Measurements from ENCODE around the gene KCNG4. TPM values are rescaled to one million over a fixed set of nuclear protein-coding genes. Genes with fewer than 3 reads are reported as not detected.

Gene KCNG4
- total RNA-seq, 1 donor from 2014 or later: not detected

DNA sequence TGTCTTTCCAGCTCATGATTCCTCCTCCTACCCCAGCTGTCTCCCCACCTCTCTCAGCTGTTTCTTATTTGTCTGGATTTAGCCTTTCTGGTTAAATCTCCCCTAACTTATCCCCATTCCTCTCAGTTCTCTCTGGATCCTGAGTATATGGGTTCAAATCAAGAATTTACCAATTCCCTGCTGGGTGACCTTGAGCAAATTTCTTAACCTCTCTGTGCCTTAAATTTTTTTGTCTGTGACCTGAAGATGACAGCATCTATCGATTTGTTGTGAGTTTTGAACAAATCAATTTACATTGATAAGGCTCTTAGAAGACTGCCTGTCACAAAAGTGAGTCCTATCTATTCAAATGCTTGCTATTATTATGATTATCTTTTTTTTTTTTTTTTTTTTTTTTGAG lies 2.0 kb upstream of the KCNG4 start:
- DNase-seq (ENCODE audit: low spot score) (no peak), ATAC-seq (no peak)
- intact Hi-C loops (cut with DNase I): no loop called here

DNA sequence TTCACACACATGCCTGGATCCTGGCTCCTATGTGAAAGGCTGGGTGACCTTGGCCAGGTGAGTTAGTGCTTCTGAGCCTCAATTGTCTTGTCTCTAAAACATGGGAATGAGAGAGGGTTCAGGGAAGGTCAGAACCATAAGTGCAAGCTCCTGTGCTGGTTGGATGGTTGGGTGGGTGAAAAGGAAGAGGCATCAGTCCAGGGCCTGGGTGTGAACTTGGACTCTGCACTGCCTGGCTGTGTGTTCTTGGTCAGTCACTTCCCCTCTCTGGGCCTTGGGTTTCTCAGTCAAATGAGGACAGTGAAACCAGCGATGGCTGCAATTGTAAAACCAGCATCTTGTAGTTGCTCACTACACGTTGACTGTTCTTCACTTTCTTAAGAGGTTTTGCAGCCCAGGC lies 643 bp upstream of the KCNG4 start:
- no peak for DNase-seq (ENCODE audit: low spot score)
- no peak for ATAC-seq

DNA sequence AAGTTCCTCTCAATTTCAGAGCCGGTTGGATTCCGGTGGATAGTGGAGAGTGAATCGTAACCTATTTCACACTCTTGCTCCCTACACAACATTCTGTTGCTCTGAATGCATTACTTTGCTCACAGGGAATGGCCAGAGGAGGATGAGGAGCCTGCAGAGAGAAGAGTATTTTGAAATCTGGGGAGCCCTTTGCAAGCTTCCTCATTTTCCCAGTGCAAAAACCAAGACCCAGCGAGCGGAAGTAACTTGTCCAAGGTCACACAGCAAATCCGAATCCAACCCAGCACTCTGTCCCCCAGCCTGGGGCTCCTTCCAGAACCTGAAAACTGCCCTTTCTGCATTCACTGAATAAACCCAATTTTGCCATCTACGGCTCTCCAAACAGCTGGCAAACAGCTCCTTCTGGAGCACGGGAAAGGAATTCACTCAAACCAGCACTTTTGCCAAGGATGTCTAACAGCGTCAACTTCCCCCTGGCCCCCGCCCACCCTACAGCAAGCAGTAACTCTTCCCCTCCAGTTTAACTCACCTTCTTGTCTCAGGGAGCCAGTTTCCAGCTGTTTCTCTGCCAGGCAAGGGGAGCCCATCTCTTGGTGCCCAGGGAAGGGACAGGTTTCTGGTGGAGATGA lies 557 bp downstream of the KCNG4 start:
- no peak for DNase-seq (ENCODE audit: low spot score)
- intact Hi-C loops (cut with DNase I): no loop called here
- ATAC-seq: no peak

More for the DNA sequence above, 643 bp upstream of the KCNG4 start:
- intact Hi-C loops (cut with DNase I): no loop called here

DNA sequence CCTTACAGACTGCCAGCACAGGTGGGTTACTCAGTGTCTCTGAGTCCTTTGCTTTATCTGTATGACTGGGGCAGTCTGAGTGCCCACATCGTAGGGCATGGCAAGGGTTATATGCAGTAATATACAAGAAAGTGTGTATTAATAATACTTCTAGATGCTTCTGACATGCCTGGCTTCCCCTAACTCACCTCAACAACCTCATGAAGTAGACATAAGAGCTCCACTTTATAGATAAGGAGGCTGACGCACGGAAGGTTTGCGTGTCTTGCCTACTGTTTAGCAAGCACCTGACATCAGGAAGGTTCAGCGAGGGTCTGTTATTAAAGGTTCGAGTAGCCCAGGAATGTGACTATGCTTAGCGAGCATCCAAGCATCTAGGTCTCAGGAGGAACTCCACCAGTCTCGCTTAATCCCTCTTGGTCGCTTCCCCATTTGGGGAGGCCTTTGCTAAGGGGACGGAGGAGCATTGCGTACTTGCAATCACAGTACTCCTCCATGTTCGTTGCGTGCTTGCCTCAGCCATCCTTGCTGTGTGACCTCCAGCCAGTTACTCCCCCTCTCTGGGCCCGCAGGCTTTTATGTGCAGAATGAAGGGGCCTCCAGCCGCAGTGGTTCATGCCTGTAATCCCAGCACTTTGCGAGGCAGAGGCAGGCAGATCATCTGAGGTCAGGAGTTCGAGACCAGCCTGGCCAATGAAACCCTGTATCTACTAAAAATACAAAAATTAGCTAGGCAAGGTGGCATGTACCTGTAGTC lies 1.6 kb downstream of the KCNG4 start:
- no peak for ATAC-seq
- intact Hi-C loops (cut with DNase I): no loop called here
- DNase-seq (ENCODE audit: low spot score): no peak

DNA sequence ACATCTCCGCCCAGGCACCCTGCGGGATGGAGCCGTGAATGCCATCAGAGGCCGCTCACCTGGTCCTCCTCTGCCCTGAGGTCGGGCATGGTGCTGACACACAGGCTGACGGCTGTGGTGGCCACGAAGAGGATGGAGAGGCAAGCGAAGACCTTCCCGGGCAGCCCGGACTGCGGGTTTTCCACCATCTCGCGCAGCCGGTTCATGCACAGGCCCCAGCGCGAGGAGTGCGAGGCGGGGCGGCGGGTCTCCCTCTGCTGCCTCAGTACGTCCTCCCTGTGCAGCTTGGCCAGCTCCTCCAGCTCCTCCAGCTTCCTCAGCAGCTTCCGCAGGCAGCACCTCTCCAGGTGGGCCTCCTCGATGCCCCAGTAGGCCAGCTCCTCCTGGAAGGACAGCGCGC lies 3.1 kb downstream of the KCNG4 start:
- DNase-seq (ENCODE audit: low spot score) (no peak), ATAC-seq (no peak)
- intact Hi-C loops (cut with DNase I): no loop called here

DNA sequence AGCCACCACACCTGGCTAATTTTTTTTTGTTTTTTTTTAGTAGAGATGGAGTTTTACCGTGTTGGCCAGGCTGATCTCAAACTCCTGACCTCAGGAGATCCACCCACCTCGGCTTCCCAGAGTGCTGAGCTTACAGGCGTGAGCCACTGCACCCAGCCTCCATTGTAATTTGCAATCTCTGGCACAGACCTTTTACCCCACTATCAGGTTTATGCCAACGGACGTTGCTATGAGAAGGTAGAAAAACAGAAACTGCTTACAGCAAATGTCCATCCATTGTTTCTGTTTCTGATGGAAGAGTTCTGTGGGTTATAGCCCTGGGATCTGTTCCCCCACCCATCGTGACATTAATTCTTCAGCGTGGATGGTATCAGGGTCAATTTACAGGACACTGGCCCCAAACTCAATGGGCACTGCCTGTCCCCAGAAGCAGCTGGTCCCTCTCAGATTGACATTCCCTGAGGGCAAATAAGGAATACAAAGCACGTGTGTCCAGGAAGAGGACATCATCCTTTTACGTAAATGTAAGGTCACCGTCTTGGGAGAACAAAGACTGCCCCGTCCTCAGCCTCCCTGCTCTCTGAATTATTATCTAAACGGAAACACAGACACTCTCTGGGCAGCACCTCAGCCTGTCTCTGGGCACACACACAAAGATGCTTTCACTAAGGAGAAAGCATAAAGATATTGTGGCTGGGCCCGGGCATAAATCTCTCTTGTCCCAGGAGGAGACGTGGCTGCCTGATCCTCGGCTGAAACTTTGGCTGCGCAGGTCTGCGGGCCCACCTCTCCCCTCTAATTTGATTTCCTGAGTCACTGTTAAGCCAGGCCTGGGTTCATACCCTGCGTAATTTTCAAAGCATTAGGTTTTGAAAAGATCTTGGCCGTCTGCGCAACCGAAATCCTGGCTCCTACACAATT lies 5.2 kb downstream of the KCNG4 start:
- DNase-seq (ENCODE audit: low spot score) (no peak), ATAC-seq (peak; percentile 85)
- intact Hi-C loops (cut with DNase I): no loop called here

DNA sequence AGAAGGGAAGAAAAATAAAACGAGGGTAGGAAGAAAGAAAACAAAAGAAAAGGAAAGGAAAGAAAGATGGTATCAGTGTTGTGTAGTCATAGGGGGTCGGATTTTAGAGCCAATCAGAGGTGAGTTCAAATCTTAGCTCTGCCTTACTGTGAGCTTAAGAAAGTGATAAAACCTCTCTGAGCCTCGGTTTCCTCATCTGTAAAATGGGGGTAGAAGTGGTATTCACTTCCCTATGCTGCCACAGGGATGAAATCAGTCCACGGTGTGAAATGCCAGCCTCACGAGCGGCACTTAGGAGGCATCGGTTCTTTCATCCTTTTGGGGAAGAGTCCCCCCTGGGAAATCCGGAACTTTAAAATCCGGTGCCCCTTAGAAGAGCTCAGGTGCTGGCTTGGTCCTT lies 6.1 kb downstream of the KCNG4 start:
- no peak for DNase-seq (ENCODE audit: low spot score)
- intact Hi-C loops (cut with DNase I): no loop called here
- no peak for ATAC-seq

DNA sequence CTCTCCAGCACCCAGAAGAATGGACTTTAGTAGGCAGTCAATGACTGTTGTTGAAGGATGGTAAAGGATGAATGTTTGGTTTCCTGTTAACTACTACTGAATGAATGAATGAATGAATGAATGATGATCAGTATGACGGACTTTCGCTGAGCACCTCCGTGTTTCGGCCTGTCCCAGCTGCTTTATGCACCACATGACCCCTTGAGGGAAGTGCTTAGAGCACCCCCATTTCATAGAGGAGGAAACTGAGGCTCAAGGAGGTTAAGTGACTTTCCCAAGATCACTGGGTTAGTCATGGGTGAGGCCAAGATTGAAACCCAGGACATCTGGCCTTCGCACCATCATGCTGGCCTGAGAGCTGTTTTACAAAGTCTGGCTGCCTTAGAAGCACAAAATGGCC lies 6.8 kb downstream of the KCNG4 start:
- ATAC-seq: no peak
- intact Hi-C loops (cut with DNase I): no loop called here
- DNase-seq (ENCODE audit: low spot score): no peak

DNA sequence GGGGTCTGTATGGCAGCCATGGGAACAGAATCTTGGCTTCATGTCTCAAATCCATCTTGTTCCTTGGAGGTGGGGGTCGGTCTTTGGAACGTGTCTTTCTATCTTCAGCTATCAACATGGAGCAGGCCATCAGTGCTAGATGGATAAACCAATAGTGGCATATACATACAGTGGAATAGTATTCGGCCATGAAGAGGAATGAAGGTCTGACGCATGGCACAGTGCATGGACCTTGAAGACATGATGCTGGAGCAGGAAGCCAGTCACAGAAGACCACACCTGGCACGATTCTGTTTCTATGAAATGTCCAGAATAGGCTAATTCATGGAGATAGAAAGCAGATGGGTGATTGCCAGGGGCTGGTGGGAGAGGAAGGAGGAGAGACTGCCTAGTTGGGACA lies 7.8 kb downstream of the KCNG4 start:
- ATAC-seq: no peak
- intact Hi-C loops (cut with DNase I): no loop called here
- DNase-seq (ENCODE audit: low spot score): no peak

DNA sequence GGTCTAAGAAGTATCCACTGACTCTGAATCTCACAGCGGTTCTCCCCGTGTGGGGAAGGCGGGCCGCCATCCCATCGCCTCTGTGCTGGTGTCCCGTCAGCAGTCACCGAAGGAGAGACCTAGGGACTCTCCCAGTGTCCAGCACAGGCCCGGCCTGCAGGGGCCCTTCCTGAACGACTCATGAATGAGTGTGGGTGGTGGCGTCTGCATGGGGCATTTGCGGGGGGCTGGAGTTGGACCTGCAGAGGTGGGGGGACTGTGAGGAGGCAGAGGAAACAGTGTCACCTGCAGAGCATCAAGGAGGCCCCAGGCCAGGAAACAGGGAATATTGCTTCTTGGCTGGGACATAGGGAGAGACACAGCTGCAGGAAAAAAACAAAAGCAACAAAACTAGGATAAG lies 10.3 kb downstream of the KCNG4 start:
- ATAC-seq (peak; percentile 23), DNase-seq (ENCODE audit: low spot score) (no peak)
- intact Hi-C loops (cut with DNase I): no loop called here

DNA sequence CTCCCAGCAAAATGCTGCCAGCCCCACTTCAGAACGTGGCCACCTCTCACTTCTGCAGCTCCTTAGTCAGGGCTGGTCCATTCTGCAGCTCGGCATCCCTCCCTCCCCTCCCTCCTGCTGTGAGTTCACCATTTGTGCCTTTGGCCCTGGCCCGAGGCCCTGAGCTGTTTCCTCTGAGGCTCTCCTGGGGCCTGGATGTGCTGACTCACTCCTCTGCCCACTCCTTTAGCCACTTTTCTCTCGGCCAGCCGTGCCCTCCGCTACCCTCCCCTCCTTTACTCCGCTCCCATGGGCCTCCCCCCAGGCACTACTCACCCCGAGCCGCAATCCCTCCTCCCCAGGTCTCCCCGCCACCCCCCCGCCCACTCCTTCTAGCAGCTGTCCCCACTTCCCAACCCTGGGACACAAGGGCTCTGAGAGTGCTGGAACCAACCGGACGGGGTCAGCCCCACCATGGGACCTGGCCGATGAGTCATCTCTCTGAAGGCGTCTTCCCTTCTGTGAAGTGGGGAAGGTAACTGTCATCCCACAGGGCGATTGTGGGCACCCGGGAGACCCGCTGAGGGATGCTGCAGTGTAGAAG lies 11.5 kb downstream of the KCNG4 start:
- DNase-seq (ENCODE audit: low spot score) (peak; percentile 87), ATAC-seq (peak; percentile 94)
- intact Hi-C loops (cut with DNase I): no loop called here

DNA sequence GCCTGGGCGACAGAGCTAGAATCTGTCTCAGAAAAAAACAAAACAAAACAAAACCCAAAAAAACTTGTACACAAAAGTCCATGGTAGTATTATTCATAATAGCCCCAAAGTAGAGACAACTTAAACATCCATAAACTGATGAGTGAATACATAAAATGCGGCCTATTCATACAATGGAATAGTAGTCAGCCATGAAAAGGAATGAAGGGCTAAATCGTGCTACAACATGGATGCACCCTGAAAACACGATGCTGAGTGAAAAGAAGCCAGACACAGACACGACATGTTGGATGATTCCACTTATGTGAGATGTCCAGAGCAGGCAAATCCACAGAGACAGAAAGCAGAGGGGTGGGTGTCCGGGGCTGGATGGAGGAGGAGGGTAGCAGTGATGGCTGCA lies 12.3 kb downstream of the KCNG4 start:
- intact Hi-C loops (cut with DNase I): no loop called here
- DNase-seq (ENCODE audit: low spot score): no peak
- no peak for ATAC-seq

DNA sequence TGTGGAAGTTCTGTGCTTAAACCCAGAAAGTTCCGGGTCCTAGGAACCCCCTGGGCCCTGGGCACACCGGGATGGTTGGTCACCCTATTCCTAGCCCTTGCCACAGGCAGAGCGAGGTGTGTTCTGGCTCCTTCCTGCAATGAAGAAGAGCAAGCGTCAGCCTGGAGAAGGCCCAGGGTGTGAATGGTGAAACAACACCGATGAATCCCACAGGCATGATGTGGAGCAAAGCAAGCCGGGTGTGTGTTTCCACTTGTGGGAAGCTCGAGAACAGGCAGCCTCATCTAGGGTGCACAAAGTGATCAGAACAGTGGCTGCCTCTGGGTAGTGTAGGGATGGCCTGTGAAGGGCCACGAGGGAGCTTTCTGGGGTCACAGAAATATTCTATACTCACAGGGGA lies 13.8 kb downstream of the KCNG4 start:
- DNase-seq (ENCODE audit: low spot score): no peak
- intact Hi-C loops (cut with DNase I): no loop called here
- no peak for ATAC-seq

DNA sequence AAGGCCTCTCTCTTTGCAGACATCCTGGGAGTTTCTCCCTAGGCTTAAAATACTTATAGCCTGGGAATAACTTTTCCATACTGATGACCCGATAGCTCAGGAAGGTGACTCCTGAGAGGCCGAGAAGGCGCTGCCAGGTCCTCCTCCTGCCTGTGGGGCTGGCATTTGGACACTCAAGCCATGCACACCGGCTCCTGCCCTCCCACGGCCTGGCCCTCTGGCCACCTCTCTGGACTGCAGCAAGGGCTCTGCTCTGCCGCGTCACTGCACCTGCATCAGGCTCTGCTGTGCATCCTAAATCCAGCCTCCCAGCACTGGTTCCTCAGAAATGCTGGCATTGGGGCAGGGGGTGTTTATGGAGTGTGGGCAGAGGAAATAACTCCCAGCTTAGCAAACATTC lies 14.2 kb downstream of the KCNG4 start:
- intact Hi-C loops (cut with DNase I): no loop called here

DNA sequence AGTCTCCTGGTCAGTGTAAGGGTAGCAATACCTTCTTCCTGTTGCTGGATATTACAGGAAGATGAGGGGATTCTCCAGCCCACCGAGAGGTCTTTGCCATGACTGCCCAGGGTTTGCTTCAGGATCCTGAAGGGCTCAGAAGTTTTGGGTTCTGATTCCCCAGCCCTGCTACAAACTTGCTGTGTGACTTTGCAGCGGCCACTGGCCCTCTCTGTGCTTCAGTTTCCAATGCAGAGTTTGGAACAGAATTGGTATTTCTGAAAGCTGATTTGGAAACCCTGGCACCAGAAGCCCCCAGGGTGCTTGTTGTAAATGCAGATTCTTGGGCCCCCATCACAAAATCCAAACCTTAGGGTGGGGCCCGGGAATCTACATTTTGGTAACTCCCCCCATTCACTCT lies 14.7 kb downstream of the KCNG4 start:
- ATAC-seq: no peak
- no peak for DNase-seq (ENCODE audit: low spot score)

More for the DNA sequence above, 14.2 kb downstream of the KCNG4 start:
- DNase-seq (ENCODE audit: low spot score) (no peak), ATAC-seq (no peak)

DNA sequence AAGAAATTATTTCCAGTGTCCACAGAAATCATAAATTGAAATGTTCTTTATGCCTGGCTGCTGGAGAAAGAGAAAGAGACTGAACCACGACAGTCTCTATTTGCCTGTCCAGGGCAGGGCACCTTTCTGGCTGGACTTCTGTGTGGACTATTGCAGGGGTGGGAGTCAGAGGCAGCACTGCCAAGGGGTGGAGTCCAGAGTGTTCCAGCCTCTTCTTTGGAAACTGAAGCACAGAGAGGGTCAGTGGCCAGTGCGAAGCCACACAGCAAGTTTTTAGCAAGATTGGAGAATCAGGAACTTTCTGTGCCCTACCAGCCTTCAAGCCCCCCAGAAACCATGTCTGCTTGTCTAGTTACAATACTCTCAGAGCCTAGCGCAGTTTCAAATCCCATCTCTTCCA lies 15.3 kb downstream of the KCNG4 start:
- intact Hi-C loops (cut with DNase I): no loop called here
- no peak for ATAC-seq
- DNase-seq (ENCODE audit: low spot score): no peak

More for the DNA sequence above, 14.7 kb downstream of the KCNG4 start:
- intact Hi-C loops (cut with DNase I): no loop called here

DNA sequence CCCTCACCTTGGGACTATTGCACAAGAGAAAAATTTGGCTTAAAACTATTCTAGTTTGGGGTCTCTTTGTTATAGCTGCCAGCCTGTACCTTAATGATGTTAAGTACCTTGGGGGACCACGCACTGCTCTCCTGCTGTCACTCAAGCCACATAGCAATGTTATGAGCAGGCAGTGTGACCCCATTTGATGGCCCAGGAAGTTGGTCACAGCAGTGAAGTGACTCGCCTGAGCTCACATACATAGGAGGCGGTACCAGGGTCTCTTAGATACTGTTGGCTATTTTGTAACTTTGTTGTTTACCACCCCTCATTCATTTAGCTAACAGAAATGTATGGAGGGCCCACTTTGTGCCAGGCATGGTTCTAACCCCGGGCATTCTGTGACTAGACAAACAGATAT lies 16.4 kb downstream of the KCNG4 start:
- no peak for ATAC-seq
- no peak for DNase-seq (ENCODE audit: low spot score)
- intact Hi-C loops (cut with DNase I): no loop called here

DNA sequence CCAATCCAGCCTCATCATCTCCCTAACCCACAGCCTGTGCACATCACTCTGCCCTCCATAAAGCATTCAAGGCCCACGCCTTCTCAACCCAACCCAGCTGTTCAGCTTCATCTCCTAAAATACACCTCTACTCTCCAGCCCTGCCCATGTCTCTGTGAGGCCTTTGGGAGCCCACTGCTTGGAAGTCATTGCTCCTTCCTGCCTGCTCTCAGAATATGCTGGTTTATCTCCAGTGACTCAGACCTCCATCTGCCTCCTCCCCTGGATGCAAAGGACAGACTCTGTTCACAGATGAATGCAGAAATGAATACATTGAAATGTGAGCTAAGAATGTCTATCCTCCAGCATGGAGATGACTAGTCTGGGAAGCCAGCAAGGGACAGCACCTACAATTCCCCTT lies 19.0 kb downstream of the KCNG4 start:
- intact Hi-C loops (cut with DNase I): no loop called here
- DNase-seq (ENCODE audit: low spot score) (no peak), ATAC-seq (no peak)

DNA sequence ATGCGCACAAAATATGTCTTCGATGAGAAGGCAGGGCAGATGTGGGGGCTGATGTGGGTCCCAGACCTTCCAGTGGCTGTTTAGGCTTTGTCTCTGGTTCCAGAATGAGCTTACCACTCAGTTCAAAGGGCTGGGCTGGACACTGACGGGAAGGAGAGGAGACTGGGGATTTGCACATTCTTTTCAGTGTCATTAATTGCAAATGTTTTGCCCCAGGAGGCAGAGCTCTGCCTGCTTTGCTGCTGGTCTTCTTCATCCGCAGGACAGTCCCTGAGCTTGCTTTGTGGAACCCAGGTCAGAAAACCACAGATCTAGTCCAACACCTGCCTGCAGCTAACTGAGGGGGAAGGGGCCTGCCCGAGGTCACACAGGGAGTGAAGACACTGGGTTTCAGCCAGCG lies 20.9 kb downstream of the KCNG4 start:
- intact Hi-C loops (cut with DNase I): no loop called here
- ATAC-seq: no peak
- no peak for DNase-seq (ENCODE audit: low spot score)

Measured in sciatic nerve (tissue), 2 donors.